IMR-90 (cell line): ENCODE data around the gene PRLR. TPM values are rescaled to one million over a fixed set of nuclear protein-coding genes. Genes with fewer than 3 reads are reported as not detected.

Experiments used
- ATAC-seq: fragments of 200-7000 bp; cut with Tn5 transposase; 2 replicates; pipeline ENCODE4 v1.9.1; 2020; ENCODE audit warnings: low read depth, mild to moderate bottlenecking, moderate library complexity
- BruUV-seq: library from RNA; stranded (reverse); fragments of 400-500 nt; replicated peaks from 2 replicates; lab custom pipeline; 2021; lab: Mats Ljungman, UMichigan
- CTCF ChIA-PET: fragments of 300-600 bp; formaldehyde crosslinking; extraction: SDS; loops from one replicate; lab custom pipeline; 2021; ENCODE audit warnings: antibody characterized with exemption; lab: Yijun Ruan, JAX
- POLR2A ChIA-PET: fragments of 300-600 bp; sonication (Branson Sonifier 250); formaldehyde crosslinking; loops from one replicate; lab custom pipeline; 2022; ENCODE audit warnings: antibody characterized with exemption; ENCODE audit not compliant: unreplicated experiment; lab: Charles Lee
- DNase-seq: peaks from one replicate; pipeline ENCODE4 v3.0.0; 2013
- H2AFZ ChIP-seq: replicated peaks from 2 replicates; pipeline ENCODE3; 2013; ENCODE audit warnings: low read length, mild to moderate bottlenecking; ENCODE audit not compliant: poor library complexity
- H2AK5ac ChIP-seq: 2 replicates; pipeline ENCODE4 v1.6.1; 2013; ENCODE audit warnings: low read depth, low read length, inconsistent platforms
- H2AK9ac ChIP-seq: replicated peaks from 2 replicates; pipeline ENCODE3; 2013; ENCODE audit warnings: mild to moderate bottlenecking, low read depth, low read length, moderate library complexity; ENCODE audit not compliant: poor library complexity
- H2BK120ac ChIP-seq: 2 replicates; pipeline ENCODE4 v1.6.1; 2013; ENCODE audit warnings: low read depth, low read length, inconsistent platforms
- H2BK15ac ChIP-seq: 3 replicates; pipeline ENCODE4 v1.6.1; 2013; ENCODE audit warnings: low read depth, low read length, inconsistent platforms
- H2BK20ac ChIP-seq: 2 replicates; pipeline ENCODE4 v1.6.1; 2013; ENCODE audit warnings: low read depth, mild to moderate bottlenecking, inconsistent platforms, low read length, moderate library complexity
- H2BK5ac ChIP-seq: 2 replicates; pipeline ENCODE4 v1.6.1; 2013; ENCODE audit warnings: mild to moderate bottlenecking, low read depth, low read length, inconsistent platforms; ENCODE audit not compliant: poor library complexity, severe bottlenecking
- H3K14ac ChIP-seq: replicated peaks from 2 replicates; pipeline ENCODE4 v1.6.1; 2013; ENCODE audit warnings: low read depth, low read length, inconsistent platforms
- H3K18ac ChIP-seq: 2 replicates; pipeline ENCODE4 v1.6.1; 2013; ENCODE audit warnings: low read depth, low read length, control low read depth
- H3K23ac ChIP-seq: 2 replicates; pipeline ENCODE4 v1.6.1; 2013; ENCODE audit warnings: low read depth, low read length, inconsistent platforms
- H3K27ac ChIP-seq: 2 replicates; pipeline ENCODE4 v1.5.1; 2013; ENCODE audit warnings: mild to moderate bottlenecking, control low read depth, low read length; ENCODE audit not compliant: insufficient read depth
- H3K27me3 ChIP-seq: 2 replicates; pipeline ENCODE4 v1.6.1; 2013; ENCODE audit warnings: low read length; ENCODE audit not compliant: control insufficient read depth, insufficient read depth
- H3K36me3 ChIP-seq: 2 replicates; pipeline ENCODE4 v1.6.1; 2013; ENCODE audit warnings: low read length, mixed read lengths; ENCODE audit not compliant: control insufficient read depth, insufficient read depth
- H3K4ac ChIP-seq: 2 replicates; pipeline ENCODE4 v1.6.1; 2013; ENCODE audit warnings: low read depth, low read length, inconsistent platforms
- H3K4me1 ChIP-seq: 2 replicates; pipeline ENCODE4 v1.6.1; 2013; ENCODE audit warnings: low read length, mixed read lengths; ENCODE audit not compliant: control insufficient read depth, insufficient read depth
- H3K4me2 ChIP-seq: 2 replicates; pipeline ENCODE4 v1.6.1; 2013; ENCODE audit warnings: low read depth, mild to moderate bottlenecking, control low read depth, low read length, moderate library complexity
- H3K4me3 ChIP-seq: 2 replicates; pipeline ENCODE4 v1.5.1; 2013; ENCODE audit warnings: low read depth, mild to moderate bottlenecking, control low read depth, low read length, moderate library complexity; ENCODE audit not compliant: insufficient read depth
- H3K56ac ChIP-seq: 2 replicates; pipeline ENCODE4 v1.6.1; 2013; ENCODE audit warnings: low read length, inconsistent platforms; ENCODE audit not compliant: insufficient read depth; ENCODE audit errors: extremely low read depth
- H3K79me1 ChIP-seq, 2 experiments: 2 replicates each; pipeline ENCODE4 v1.6.1; 2013; ENCODE audit warnings: low read length in 2 of 2, inconsistent platforms in 1 of 2, low read depth in 1 of 2
- H3K9ac ChIP-seq: 2 replicates; pipeline ENCODE4 v1.6.1; 2013; ENCODE audit warnings: low read depth, low read length, control low read depth
- H3K9me1 ChIP-seq: 2 replicates; pipeline ENCODE4 v1.6.1; 2013; ENCODE audit warnings: low read length, inconsistent platforms; ENCODE audit not compliant: insufficient read depth
- H3K9me3 ChIP-seq: 2 replicates; pipeline ENCODE4 v1.6.1; 2013; ENCODE audit warnings: low read length; ENCODE audit not compliant: control insufficient read depth, insufficient read depth
- H4K20me1 ChIP-seq: 2 replicates; pipeline ENCODE4 v1.6.1; 2013; ENCODE audit warnings: low read length, inconsistent platforms; ENCODE audit not compliant: insufficient read depth
- H4K5ac ChIP-seq: 2 replicates; pipeline ENCODE4 v1.6.1; 2013; ENCODE audit warnings: mild to moderate bottlenecking, low read depth, low read length, control low read depth
- H4K8ac ChIP-seq, 2 experiments: 2 replicates each; pipeline ENCODE4 v1.6.1; 2013; ENCODE audit warnings: low read depth in 2 of 2, low read length in 2 of 2, control low read depth in 1 of 2, inconsistent platforms in 1 of 2
- H4K91ac ChIP-seq: 2 replicates; pipeline ENCODE4 v1.6.1; 2013; ENCODE audit warnings: low read depth, low read length, inconsistent platforms; ENCODE audit not compliant: insufficient read depth
- BHLHE40 ChIP-seq: fragments of 150-350 bp; IDR thresholded peaks from 2 replicates; pipeline ENCODE4 v1.6.1; 2016; ENCODE audit warnings: mild to moderate bottlenecking, low read depth, low read length
- CEBPB ChIP-seq: IDR thresholded peaks from 2 replicates; pipeline ENCODE4 v1.6.1; 2012; ENCODE audit warnings: low read depth, low read length, improper control_type of control experiment
- MAFK ChIP-seq: IDR thresholded peaks from 2 replicates; pipeline ENCODE4 v1.6.1; 2012; ENCODE audit warnings: low read depth, low read length, improper control_type of control experiment
- MXI1 ChIP-seq: IDR thresholded peaks from 2 replicates; pipeline ENCODE4 v1.6.1; 2012; ENCODE audit warnings: low read depth, mild to moderate bottlenecking, low read length, moderate library complexity, borderline replicate concordance
- RAD21 ChIP-seq: IDR thresholded peaks from 2 replicates; pipeline ENCODE4 v1.6.1; 2012; ENCODE audit warnings: low read length, improper control_type of control experiment
- RFX5 ChIP-seq: IDR thresholded peaks from 2 replicates; pipeline ENCODE4 v1.8.0; 2012; ENCODE audit warnings: low read depth, mild to moderate bottlenecking, low read length, moderate library complexity
- WGBS, 2 experiments: methylation state at CpG; one replicate each; pipeline versions ENCODE4 v1.1.5 to v1.1.7; 2013; ENCODE audit warnings: missing lambda C conversion rate in 2 of 2; ENCODE audit not compliant: insufficient read length in 1 of 2; ENCODE audit errors: extremely low coverage in 2 of 2; 5-methylcytosine and 5-hydroxymethylcytosine counted together
- dilution Hi-C: fragments of 300-500 bp; cut with HindIII; formaldehyde crosslinking; loops from one replicate; pipeline ENCODE4 v1.14.3; 2018; ENCODE audit warnings: low sequenced_read_pairs; ENCODE audit not compliant: unreplicated experiment
- in situ Hi-C: fragments of 300-500 bp; cut with MboI; formaldehyde crosslinking; loops from 3 replicates; pipeline ENCODE4 v1.14.3; 2019; ENCODE audit warnings: low sequenced_read_pairs, inconsistent platforms, mixed read lengths
- intact Hi-C: fragments of 100-400 bp; cut with micrococcal nuclease; formaldehyde crosslinking; loops from 2 replicates; pipeline ENCODE4 v1.10.0; 2022
- polyA plus RNA-seq, 3 experiments: library from polyadenylated mRNA; depleted of rRNA; stranded (reverse); fragments of >200 nt; gene quantifications; 2 replicates each; pipeline ENCODE4 v1.2.3, GENCODE V29; 2012; ENCODE audit warnings: low replicate concordance in 1 of 3
- total RNA-seq: library from RNA; depleted of rRNA; stranded (reverse); fragments of >200 nt; gene quantifications from 2 replicates; pipeline ENCODE4 v1.2.3, GENCODE V29; 2012
- TF ChIP-seq, protein P1 (sequence below): fragments of 150-350 bp; IDR thresholded peaks from 2 replicates; pipeline ENCODE4 v1.6.1; 2017; ENCODE audit warnings: mild to moderate bottlenecking, antibody characterized with exemption, low read length, low read depth

PRLR gene
- total and polyA plus RNA-seq, 2 of the 4 experiments (the other 2 are of a cell fraction), result 0.24 to 0.54 TPM

DNA sequence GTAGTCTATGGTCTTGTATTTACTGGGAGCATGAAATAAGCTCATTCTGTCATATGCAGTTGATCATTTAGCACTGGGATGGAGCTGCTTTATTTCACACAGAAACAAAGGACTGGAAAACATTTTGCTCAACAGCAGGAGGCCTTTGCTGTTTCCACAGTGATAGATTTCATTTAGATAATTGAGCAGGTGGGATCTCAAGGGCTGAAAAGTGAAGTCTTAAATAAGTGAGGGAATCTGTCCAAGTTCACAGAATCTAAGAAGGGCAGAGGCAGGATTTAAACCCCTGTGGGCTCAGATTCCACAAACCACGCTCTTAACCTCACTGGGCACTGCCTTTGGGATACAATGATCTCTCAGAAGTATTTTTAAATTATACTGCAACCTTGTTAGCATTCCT is 47.8 kb downstream of the PRLR start:
- H3K9me1 ChIP-seq, result no peaks in the 10 kb centered on the region
- no peak overlapping the region for H2BK5ac ChIP-seq
- H2AFZ ChIP-seq, result no peak overlapping the region
- H3K79me1 ChIP-seq, result no peaks in the 10 kb centered on the region
- WGBS, 2 experiments, result no CpG with 5 or more reads among the region's 1 CpG
- CTCF ChIA-PET, result interaction anchor here (0.7 to 1.1 kb wide), 4 partner anchors 17 to 65 kb away, joined by 3 to 4 read pairs (median 4); no protein-coding TSS in a partner anchor
- H3K9me3 ChIP-seq, result no peaks in the 10 kb centered on the region
- no peaks in the 10 kb centered on the region for H4K20me1 ChIP-seq
- ATAC-seq (no peak), DNase-seq (no peak)
- peaks cover 19% of the 10 kb centered on the region for H3K27me3 ChIP-seq
- no peak overlapping the region for H3K14ac ChIP-seq
- intact Hi-C loops (loop anchor here (2.0 to 5.0 kb wide), 2 partner anchors 66 to 745 kb away; no protein-coding TSS in a partner anchor), dilution Hi-C loops (no loop called here), in situ Hi-C loops (loop anchor here (5.0 kb wide), 1 partner anchor 90 kb away; no protein-coding TSS in a partner anchor)
- no peak overlapping the region for H2BK20ac ChIP-seq
- H4K5ac ChIP-seq, result no peak overlapping the region
- H3K4ac ChIP-seq, result no peak overlapping the region
- H3K23ac ChIP-seq, result no peak overlapping the region
- no peak overlapping the region for H2AK9ac ChIP-seq
- no peak overlapping the region for H2AK5ac ChIP-seq
- no peak overlapping the region for H4K8ac ChIP-seq
- H4K91ac ChIP-seq, result no peak overlapping the region
- no peak for TF ChIP-seq MAFK
- no peak for TF ChIP-seq CEBPB
- no peak for TF ChIP-seq RFX5
- TF ChIP-seq, protein P1, sequence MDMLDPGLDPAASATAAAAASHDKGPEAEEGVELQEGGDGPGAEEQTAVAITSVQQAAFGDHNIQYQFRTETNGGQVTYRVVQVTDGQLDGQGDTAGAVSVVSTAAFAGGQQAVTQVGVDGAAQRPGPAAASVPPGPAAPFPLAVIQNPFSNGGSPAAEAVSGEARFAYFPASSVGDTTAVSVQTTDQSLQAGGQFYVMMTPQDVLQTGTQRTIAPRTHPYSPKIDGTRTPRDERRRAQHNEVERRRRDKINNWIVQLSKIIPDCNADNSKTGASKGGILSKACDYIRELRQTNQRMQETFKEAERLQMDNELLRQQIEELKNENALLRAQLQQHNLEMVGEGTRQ, result no peak
- no peak for TF ChIP-seq RAD21
- TF ChIP-seq BHLHE40, result no peak
- TF ChIP-seq MXI1, result no peak
- H3K4me1 ChIP-seq, result no peaks in the 10 kb centered on the region
- no peak overlapping the region for H3K56ac ChIP-seq
- no peak overlapping the region for H3K4me2 ChIP-seq
- POLR2A ChIA-PET, result no interaction called here
- BruUV-seq, result no TSS peak
- no peak overlapping the region for H3K27ac ChIP-seq
- no peak overlapping the region for H3K9ac ChIP-seq
- no peak overlapping the region for H3K18ac ChIP-seq
- no peak overlapping the region for H3K4me3 ChIP-seq
- H2BK15ac ChIP-seq, result no peak overlapping the region
- no peaks in the 10 kb centered on the region for H3K36me3 ChIP-seq
- H2BK120ac ChIP-seq, result no peak overlapping the region
